Breast epithelium (tissue), 3 donors: ENCODE measurements around the gene DNHD1.

Experiments
- CTCF ChIP-seq, 3 donors: fragments of 450-650 bp; IDR thresholded peaks; one replicate each; pipeline ENCODE4 v1.5.1; 2016 to 2017; ENCODE audit warnings: antibody characterized with exemption in 3 of 3, mild to moderate bottlenecking in 3 of 3, moderate library complexity in 3 of 3
- POLR2A ChIP-seq: fragments of 450-650 bp; IDR thresholded peaks from one replicate; pipeline ENCODE4 v1.6.1; 2016; ENCODE audit warnings: antibody characterized with exemption, mild to moderate bottlenecking, moderate library complexity

- TF ChIP-seq CTCF (IDR thresholded peaks at IDR 0.05) (no peak), POLR2A (no peak)
These were observed 109.5 kb downstream of the DNHD1 start for GRCh38 chr11:6606471-6607189.
